Mucosa of gallbladder (tissue), 1 donor: ENCODE data around the gene TPCN2. TPM values are rescaled to one million over a fixed set of nuclear protein-coding genes. Genes with fewer than 3 reads are reported as not detected.
A peak's percentile ranks its signal among the peaks of the same experiment; 100 is the strongest.
"Not testable (repeated sequence)": the region's sequence is repeated elsewhere in the genome, so short reads cannot be mapped to it uniquely, and the experiment has no call there.

Source experiments
- DNase-seq: peaks from one replicate; pipeline ENCODE4 v3.0.0-alpha.2; 2020; ENCODE audit warnings: low spot score
- total RNA-seq: library from RNA; stranded (reverse); gene quantifications from one replicate; pipeline ENCODE4 v1.2.1, GENCODE V29; 2021
- donor health status: DM: no; HTN: no; CAD: no.

Gene TPCN2
- total RNA-seq, 1 donor from 2014 or later, result 29.1 TPM

- DNase-seq, result no peak
These were observed 79.2 kb downstream of the TPCN2 start for GRCh38 chr11:69127884-69128283.

GRCh38 chr11:69129053-69129452 is 80.3 kb downstream of the TPCN2 start:
- no peak for DNase-seq

- no peak for DNase-seq
These were observed 80.9 kb downstream of the TPCN2 start for GRCh38 chr11:69129647-69130046.

- DNase-seq, result no peak
These were observed 81.9 kb downstream of the TPCN2 start for GRCh38 chr11:69130654-69131053.

- DNase-seq, result no peak
These were observed 82.4 kb downstream of the TPCN2 start for GRCh38 chr11:69131121-69131566.

GRCh38 chr11:69131644-69132300 is 83.0 kb downstream of the TPCN2 start:
- peak; percentile 86 for DNase-seq

- no peak for DNase-seq
These were observed 83.6 kb downstream of the TPCN2 start for GRCh38 chr11:69132301-69132670.

GRCh38 chr11:69133251-69133650 is 84.5 kb downstream of the TPCN2 start:
- DNase-seq, result no peak

GRCh38 chr11:69134182-69134581 is 85.5 kb downstream of the TPCN2 start:
- DNase-seq, result not testable (repeated sequence)

- DNase-seq, result peak; percentile 59
These were observed 86.2 kb downstream of the TPCN2 start for GRCh38 chr11:69134957-69135356.

GRCh38 chr11:69135420-69136363 is 87.0 kb downstream of the TPCN2 start:
- DNase-seq, result no peak

- no peak for DNase-seq
These were observed 87.7 kb downstream of the TPCN2 start for GRCh38 chr11:69136471-69136870.

GRCh38 chr11:69137151-69137844 is 88.6 kb downstream of the TPCN2 start:
- no peak for DNase-seq

- peak; percentile 59 for DNase-seq
These were observed 89.5 kb downstream of the TPCN2 start for GRCh38 chr11:69138265-69138664.

GRCh38 chr11:69140161-69140560 is 91.4 kb downstream of the TPCN2 start:
- DNase-seq, result not testable (repeated sequence)

- DNase-seq, result no peak
These were observed 91.9 kb downstream of the TPCN2 start for GRCh38 chr11:69140635-69141034.

GRCh38 chr11:69141742-69142141 is 93.0 kb downstream of the TPCN2 start:
- DNase-seq, result no peak

GRCh38 chr11:69142895-69143294 is 94.2 kb downstream of the TPCN2 start:
- DNase-seq, result no peak

GRCh38 chr11:69144316-69145049 is 95.8 kb downstream of the TPCN2 start:
- DNase-seq, result no peak

- no peak for DNase-seq
These were observed 96.3 kb downstream of the TPCN2 start for GRCh38 chr11:69145050-69145380.

- no peak for DNase-seq
These were observed 99.6 kb downstream of the TPCN2 start for GRCh38 chr11:69148377-69148762.

GRCh38 chr11:69148806-69149205 is 100.1 kb downstream of the TPCN2 start:
- DNase-seq, result no peak
